ENCODE results near the gene TRAPPC8.
A peak's percentile ranks its signal among the peaks of the same experiment; 100 is the strongest.
"Not testable (repeated sequence)": the region's sequence is repeated elsewhere in the genome, so short reads cannot be mapped to it uniquely, and the experiment has no call there.

The TRAPPC8 gene

GRCh38 chr18:31837879-31838278 is 105.0 kb downstream of the TRAPPC8 start:
- no peak for FAIRE-seq

GRCh38 chr18:31835528-31836133 is 107.3 kb downstream of the TRAPPC8 start:
- FAIRE-seq: no peak

- FAIRE-seq: no peak
These were observed 111.0 kb downstream of the TRAPPC8 start for GRCh38 chr18:31831903-31832302.

- FAIRE-seq: no peak
These were observed 112.2 kb downstream of the TRAPPC8 start for GRCh38 chr18:31830686-31831085.

- FAIRE-seq: no peak
These were observed 114.3 kb downstream of the TRAPPC8 start for GRCh38 chr18:31828613-31829012.

GRCh38 chr18:31826673-31827325 is 116.1 kb downstream of the TRAPPC8 start:
- not testable (repeated sequence) for FAIRE-seq

GRCh38 chr18:31825772-31826171 is 117.2 kb downstream of the TRAPPC8 start:
- FAIRE-seq: no peak

- FAIRE-seq: no peak
These were observed 121.3 kb downstream of the TRAPPC8 start for GRCh38 chr18:31821545-31822171.

- no peak for FAIRE-seq
These were observed 123.1 kb downstream of the TRAPPC8 start for GRCh38 chr18:31819925-31820229.

- peak; percentile 98 for FAIRE-seq
These were observed 123.6 kb downstream of the TRAPPC8 start for GRCh38 chr18:31819106-31819924.

GRCh38 chr18:31814132-31814531 is 128.8 kb downstream of the TRAPPC8 start:
- no peak for FAIRE-seq

GRCh38 chr18:31810336-31811130 is 132.4 kb downstream of the TRAPPC8 start:
- not testable (repeated sequence) for FAIRE-seq

- FAIRE-seq: not testable (repeated sequence)
These were observed 133.9 kb downstream of the TRAPPC8 start for GRCh38 chr18:31809049-31809448.

GRCh38 chr18:31801078-31801477 is 141.8 kb downstream of the TRAPPC8 start:
- no peak for FAIRE-seq

GRCh38 chr18:31799257-31799656 is 143.7 kb downstream of the TRAPPC8 start:
- FAIRE-seq: not testable (repeated sequence)

- FAIRE-seq: no peak
These were observed 144.5 kb downstream of the TRAPPC8 start for GRCh38 chr18:31798399-31798798.

GRCh38 chr18:31795747-31796146 is 147.2 kb downstream of the TRAPPC8 start:
- no peak for FAIRE-seq

- FAIRE-seq: no peak
These were observed 149.4 kb downstream of the TRAPPC8 start for GRCh38 chr18:31793531-31793930.

- FAIRE-seq: no peak
These were observed 150.4 kb downstream of the TRAPPC8 start for GRCh38 chr18:31792580-31792911.

- no peak for FAIRE-seq
These were observed 150.9 kb downstream of the TRAPPC8 start for GRCh38 chr18:31791817-31792579.

- no peak for FAIRE-seq
These were observed 153.5 kb downstream of the TRAPPC8 start for GRCh38 chr18:31789409-31789808.

- FAIRE-seq: no peak
These were observed 159.9 kb downstream of the TRAPPC8 start for GRCh38 chr18:31783059-31783458.
